Bronchial epithelial cell (primary cell): ENCODE data around the gene TAF4. TPM values are rescaled to one million over a fixed set of nuclear protein-coding genes. Genes with fewer than 3 reads are reported as not detected.
"Not testable (repeated sequence)": the region's sequence is repeated elsewhere in the genome, so short reads cannot be mapped to it uniquely, and the experiment has no call there.

Experiments
- DNase-seq: peaks from one replicate; pipeline ENCODE4 v3.0.0-alpha.2; 2010; ENCODE audit warnings: low read depth
- FAIRE-seq: peaks from 2 replicates; lab custom pipeline; 2011; peaks lifted over from hg19 to GRCh38; lab: Jason Lieb, UNC
- H3K27me3 ChIP-seq: 2 replicates; pipeline ENCODE4 v1.5.1; 2011; ENCODE audit warnings: low read length; ENCODE audit not compliant: control insufficient read depth, insufficient read depth
- H3K36me3 ChIP-seq: 2 replicates; pipeline ENCODE4 v1.5.1; 2011; ENCODE audit warnings: low read length; ENCODE audit not compliant: control insufficient read depth, insufficient read depth
- H3K4me3 ChIP-seq: 2 replicates; pipeline ENCODE4 v1.5.1; 2011; ENCODE audit warnings: mild to moderate bottlenecking, low read depth, low read length, control low read depth
- CTCF ChIP-seq: IDR thresholded peaks from 2 replicates; pipeline ENCODE4 v1.5.1; 2011; ENCODE audit warnings: mild to moderate bottlenecking, moderate library complexity, low read length, control low read depth, inconsistent platforms; ENCODE audit not compliant: insufficient read depth, severe bottlenecking
- total RNA-seq: library from RNA; depleted of rRNA; stranded (reverse); fragments of >200 nt; gene quantifications from 2 replicates; pipeline ENCODE4 v1.2.1, GENCODE V29; 2014

Gene TAF4
- total RNA-seq, 1 donor from 2014 or later: 3.2 TPM

GRCh38 chr20:61983965-61984364 is 81.7 kb downstream of the TAF4 start:
- Histone ChIP-seq H3K36me3 (peaks cover 6% of the 10 kb centered on the region), H3K4me3 (no peak overlapping the region), H3K27me3 (no peaks in the 10 kb centered on the region)
- FAIRE-seq (peak; percentile 13), DNase-seq (no peak)
- no peak for TF ChIP-seq CTCF

GRCh38 chr20:61982951-61983315 is 82.7 kb downstream of the TAF4 start:
- Histone ChIP-seq H3K36me3 (peaks cover 6% of the 10 kb centered on the region), H3K27me3 (no peaks in the 10 kb centered on the region), H3K4me3 (no peak overlapping the region)
- FAIRE-seq (no peak), DNase-seq (no peak)
- no peak for TF ChIP-seq CTCF

- Histone ChIP-seq H3K4me3 (no peak overlapping the region), H3K36me3 (peaks cover 6% of the 10 kb centered on the region), H3K27me3 (no peaks in the 10 kb centered on the region)
- DNase-seq (no peak), FAIRE-seq (no peak)
- no peak for TF ChIP-seq CTCF
Observed at GRCh38 chr20:61982191-61982950, 83.3 kb downstream of the TAF4 start.

GRCh38 chr20:61981691-61982090 is 84.0 kb downstream of the TAF4 start:
- not testable (repeated sequence) for H3K36me3 ChIP-seq
- FAIRE-seq: peak; percentile 99

GRCh38 chr20:61980647-61981583 is 84.8 kb downstream of the TAF4 start:
- H3K27me3 ChIP-seq: no peaks in the 10 kb centered on the region
- H3K36me3 ChIP-seq: peaks cover 8% of the 10 kb centered on the region
- FAIRE-seq (no peak), DNase-seq (no peak)
- H3K4me3 ChIP-seq: no peak overlapping the region
- peak; percentile 33 for TF ChIP-seq CTCF

More at GRCh38 chr20:61981691-61982090, 84.0 kb downstream of the TAF4 start:
- H3K4me3 ChIP-seq, H3K27me3 ChIP-seq, DNase-seq: not testable (repeated sequence)
